Right kidney (tissue), 9 donors: ENCODE data around the gene DDX46.
"Not testable (repeated sequence)": the region's sequence is repeated elsewhere in the genome, so short reads cannot be mapped to it uniquely, and the experiment has no call there.

Experiments used
- DNase-seq: peaks from one replicate; pipeline ENCODE4 v3.0.0-alpha.2; 2016
- long read RNA-seq, 8 donors: transcript quantifications; one replicate each; lab custom pipeline, GENCODE V29; 2026

The DDX46 gene, protein sequence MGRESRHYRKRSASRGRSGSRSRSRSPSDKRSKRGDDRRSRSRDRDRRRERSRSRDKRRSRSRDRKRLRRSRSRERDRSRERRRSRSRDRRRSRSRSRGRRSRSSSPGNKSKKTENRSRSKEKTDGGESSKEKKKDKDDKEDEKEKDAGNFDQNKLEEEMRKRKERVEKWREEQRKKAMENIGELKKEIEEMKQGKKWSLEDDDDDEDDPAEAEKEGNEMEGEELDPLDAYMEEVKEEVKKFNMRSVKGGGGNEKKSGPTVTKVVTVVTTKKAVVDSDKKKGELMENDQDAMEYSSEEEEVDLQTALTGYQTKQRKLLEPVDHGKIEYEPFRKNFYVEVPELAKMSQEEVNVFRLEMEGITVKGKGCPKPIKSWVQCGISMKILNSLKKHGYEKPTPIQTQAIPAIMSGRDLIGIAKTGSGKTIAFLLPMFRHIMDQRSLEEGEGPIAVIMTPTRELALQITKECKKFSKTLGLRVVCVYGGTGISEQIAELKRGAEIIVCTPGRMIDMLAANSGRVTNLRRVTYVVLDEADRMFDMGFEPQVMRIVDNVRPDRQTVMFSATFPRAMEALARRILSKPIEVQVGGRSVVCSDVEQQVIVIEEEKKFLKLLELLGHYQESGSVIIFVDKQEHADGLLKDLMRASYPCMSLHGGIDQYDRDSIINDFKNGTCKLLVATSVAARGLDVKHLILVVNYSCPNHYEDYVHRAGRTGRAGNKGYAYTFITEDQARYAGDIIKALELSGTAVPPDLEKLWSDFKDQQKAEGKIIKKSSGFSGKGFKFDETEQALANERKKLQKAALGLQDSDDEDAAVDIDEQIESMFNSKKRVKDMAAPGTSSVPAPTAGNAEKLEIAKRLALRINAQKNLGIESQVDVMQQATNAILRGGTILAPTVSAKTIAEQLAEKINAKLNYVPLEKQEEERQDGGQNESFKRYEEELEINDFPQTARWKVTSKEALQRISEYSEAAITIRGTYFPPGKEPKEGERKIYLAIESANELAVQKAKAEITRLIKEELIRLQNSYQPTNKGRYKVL
- long read RNA-seq, donor 1, partial matches to known transcripts, result 128 of 128 reads
- long read RNA-seq, donor 1, other reads (novel, unspliced or antisense), result 0 of 128 reads
- long read RNA-seq, donor 2, partial matches to known transcripts, result 59 of 62 reads
- long read RNA-seq, donor 2, other reads (novel, unspliced or antisense), result 0 of 62 reads
- long read RNA-seq, donor 3, partial matches to known transcripts, result 48 of 49 reads
- long read RNA-seq, donor 3, other reads (novel, unspliced or antisense), result 0 of 49 reads
- long read RNA-seq, donor 4, partial matches to known transcripts, result 154 of 156 reads
- long read RNA-seq, donor 4, other reads (novel, unspliced or antisense), result 0 of 156 reads
- long read RNA-seq, donor 5, partial matches to known transcripts, result 89 of 91 reads
- long read RNA-seq, donor 5, other reads (novel, unspliced or antisense), result 0 of 91 reads
- long read RNA-seq, donor 6, partial matches to known transcripts, result 100 of 102 reads
- long read RNA-seq, donor 6, other reads (novel, unspliced or antisense), result 0 of 102 reads
- long read RNA-seq, donor 7, partial matches to known transcripts, result 168 of 171 reads
- long read RNA-seq, donor 7, other reads (novel, unspliced or antisense), result 0 of 171 reads
- long read RNA-seq, donor 8, partial matches to known transcripts, result 86 of 86 reads
- long read RNA-seq, donor 8, other reads (novel, unspliced or antisense), result 0 of 86 reads

DNA sequence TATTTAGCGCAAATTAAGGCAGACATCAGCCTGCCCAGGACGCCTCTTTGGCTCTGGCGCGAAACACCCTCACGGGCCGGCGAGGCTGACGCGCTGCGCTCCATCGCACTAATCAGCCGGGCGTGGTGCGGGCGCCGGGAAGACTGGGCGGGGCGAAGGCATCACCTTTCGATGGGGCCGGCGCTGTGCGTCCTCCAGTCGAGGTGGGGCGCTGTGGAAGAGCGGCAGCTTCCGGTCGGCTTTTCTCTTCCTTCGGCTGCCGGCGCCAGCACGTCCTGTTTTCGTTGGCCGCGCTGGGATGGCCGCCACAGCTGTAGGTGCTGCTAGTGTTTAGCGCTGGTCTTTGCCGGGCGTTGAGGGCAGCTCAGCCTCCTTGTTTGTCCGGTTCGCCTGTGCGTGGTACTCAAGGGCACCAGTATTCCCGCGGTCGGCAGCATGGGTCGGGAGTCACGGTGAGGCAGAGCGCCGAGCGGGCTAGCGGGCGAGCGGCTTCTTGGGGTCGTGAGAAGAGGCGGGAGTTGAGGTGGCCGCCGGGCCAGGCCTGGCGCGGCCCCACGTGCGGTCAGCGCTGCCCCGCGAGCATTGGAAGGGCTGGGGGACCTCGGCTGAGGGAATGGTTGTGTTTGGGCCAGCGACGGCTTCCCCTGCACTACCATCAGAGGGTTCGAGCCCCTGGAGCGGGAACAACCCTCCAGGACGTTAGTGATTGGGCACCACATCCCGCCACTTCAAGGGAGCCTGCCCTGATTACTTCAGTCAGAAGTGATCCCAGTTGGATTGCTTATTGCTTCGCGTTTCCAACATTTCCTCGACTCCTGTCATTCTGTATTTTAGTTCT lies at the start of gene DDX46:
DDX46 (plus strand) TSS at position 276 of the 838 bp plus-strand sequence; CDS start at position 436, 160 bp downstream.
- DNase-seq, result peak; percentile 89

DNA sequence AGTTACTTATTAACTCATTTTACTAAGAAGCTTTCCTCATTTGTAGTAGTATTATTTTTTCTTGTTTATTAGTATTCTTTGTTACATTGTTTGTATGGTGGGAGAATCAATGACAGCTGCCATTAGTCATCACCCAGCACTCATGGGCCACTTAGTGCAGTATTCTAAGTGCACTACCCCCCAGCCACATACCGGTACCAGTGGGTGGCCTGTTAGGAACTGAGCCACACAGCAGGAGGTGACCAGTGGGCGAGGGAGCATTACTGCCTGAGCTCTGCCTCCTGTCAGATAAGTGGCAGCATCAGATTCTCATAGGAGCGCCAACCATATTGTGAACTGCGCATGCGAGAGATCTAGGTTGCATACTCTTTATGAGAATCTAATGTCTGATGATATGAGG lies 44.5 kb upstream of the DDX46 start:
- DNase-seq, result no peak

DNA sequence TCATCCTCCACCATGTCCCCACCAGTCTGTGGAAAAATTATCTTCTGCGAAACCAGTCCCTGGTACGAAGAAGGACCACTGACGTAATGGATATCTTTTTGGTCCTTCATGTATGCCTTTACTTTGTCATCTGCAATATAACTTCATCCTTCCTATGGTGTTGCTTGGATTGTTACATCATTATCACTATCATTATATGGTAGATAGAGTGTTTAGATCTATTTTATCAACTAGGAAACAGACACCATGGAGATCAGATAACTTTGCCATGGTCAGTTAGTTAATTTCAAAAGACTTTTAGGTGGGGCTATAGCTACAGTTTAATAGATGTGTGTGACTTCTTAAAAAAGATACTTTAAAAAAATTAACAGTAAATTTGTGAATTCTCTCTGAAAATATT lies 44.0 kb upstream of the DDX46 start:
- DNase-seq, result no peak

DNA sequence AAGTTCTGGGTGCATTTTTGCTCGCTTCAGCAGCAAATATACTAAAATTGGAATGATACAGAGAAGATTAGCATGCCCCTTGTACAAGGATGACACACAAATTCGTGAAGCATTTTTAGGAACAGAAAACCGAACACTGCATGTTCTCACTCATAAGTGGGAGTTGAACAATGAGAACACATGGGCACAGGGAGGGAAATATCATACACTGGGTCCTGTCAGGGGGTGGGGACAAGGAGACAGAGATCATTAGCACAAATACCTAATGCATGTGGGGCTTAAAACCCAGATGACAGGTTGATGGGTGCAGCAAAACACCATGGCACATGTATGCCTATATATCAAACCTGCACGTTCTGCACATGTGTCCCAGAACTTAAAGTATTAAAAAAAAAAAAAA lies 43.1 kb upstream of the DDX46 start:
- not testable (repeated sequence) for DNase-seq

DNA sequence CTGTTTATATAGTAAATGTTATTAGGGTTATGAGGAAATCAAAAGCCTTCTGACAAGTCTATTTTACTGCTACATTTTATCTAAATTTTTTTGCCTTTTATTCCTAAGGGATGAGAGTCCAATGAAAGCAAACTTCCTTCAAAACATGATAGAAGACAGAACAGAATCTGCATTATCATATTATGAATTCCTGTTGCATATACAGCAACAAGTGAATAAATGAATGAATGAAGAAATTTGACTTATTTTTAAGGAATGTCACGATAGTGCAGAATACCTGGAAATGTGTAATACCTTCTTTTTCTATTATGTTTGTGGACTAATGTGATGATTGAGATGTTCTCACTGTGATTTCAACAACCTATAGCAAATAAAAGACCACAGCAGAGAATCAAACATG lies 33.7 kb upstream of the DDX46 start:
- no peak for DNase-seq

DNA sequence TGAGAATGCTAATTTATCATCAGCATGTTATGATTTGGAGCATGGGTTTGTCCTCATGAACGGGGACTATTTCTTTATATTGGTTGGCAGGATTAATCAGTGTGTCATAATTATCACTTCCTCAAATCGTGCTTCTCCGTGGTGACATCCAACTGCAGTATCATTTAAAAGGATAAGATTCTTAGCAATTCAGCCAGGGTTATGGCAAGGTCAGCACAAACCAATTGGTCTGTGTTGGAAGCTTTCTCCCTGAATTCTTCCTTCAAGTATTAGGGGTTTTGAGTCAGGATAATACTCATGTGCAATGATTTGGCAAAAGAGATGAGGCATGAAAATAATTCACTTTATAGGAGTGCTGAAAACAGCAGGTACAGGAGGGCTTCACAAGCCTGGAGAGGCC lies 25.8 kb upstream of the DDX46 start:
- no peak for DNase-seq

DNA sequence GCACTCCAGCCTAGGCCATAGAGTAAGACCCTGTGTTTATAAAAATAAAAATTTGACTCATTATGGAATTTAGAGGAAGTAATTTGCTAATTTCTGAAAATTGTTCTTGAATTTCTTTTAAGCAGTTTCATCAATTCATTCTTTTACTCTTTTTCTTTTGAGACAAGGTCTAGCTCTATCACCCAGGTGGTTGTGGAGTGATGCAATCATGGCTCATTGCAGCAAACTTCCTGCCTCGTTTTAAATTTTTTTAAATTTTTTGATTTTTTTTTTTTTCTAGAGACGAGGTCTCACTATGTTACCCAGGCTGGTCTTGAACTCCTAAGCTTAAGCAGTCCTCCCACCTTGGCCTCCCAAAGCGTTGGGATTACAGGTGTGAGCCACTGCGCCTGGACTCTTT lies 23.3 kb upstream of the DDX46 start:
- no peak for DNase-seq

DNA sequence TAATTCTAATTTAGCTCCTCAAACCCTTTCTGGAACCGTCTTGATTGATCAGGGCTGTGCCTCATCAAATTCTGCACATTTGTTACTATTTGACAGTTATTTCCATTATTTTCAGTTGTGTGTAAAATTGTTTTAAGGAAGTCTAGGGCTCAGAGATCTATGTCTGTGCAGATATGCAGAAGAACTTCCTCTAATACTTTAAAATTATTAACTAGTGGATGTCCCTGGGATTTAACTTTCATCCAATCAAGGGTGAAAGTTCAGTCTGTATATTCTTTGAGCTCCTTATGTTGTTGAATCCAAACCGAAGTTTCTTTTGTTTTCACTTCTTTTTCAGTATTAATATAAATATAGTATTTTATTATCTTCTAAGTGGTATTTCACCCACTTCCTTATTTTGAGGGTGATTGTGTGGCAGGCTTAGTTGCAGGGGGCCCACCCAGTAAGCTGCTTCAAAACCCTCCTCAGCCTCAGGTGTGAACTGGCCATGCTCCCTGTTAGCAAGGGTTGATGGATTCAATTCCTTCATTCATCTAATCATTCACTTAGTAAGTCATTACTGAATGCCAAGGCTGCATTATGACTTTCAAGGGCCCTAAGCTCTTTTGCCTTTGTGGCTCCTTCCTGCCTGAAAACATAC lies 22.3 kb upstream of the DDX46 start:
- no peak for DNase-seq

DNA sequence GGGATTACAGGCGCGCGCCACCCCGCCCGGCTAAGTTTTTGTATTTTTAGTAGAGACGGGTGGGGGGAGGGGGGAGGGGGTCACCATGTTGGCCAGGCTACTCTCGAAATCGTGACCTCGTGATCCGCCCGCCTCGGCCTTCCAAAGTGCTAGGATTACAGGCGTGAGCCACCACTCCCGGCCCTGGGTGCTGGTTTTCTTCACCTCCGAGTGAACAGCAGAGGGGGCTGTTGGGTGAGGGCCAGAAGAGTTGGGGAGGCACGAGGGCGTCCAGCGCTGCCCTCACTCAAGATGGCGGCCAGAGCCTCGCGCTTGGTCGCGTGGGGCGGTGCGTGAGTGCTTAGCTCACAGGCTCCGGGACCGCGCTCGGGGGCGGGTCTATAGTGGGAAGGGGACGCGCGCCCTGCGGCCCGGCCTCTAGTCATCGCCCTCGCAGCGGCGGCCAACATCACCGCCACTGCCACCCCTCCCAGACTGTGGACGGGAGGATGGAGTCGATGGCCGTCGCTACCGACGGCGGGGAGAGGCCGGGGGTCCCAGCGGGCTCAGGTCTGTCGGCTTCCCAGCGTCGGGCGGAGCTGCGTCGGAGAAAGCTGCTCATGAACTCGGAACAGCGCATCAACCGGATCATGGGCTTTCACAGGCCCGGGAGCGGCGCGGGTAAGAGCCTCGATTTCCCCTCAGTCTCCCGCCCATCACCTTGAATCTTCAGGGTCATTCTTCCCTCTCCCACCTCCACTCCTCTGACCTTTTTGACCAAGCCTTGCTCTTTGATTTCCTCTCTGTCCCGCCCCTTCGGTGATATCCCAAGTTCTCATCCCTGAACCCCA lies 20.2 kb upstream of the DDX46 start, which contains the start of gene CAMLG:
CAMLG (plus strand) TSS at position 416 of the 830 bp plus-strand sequence; CDS start at position 489, 73 bp downstream.
- DNase-seq, result peak; percentile 96

DNA sequence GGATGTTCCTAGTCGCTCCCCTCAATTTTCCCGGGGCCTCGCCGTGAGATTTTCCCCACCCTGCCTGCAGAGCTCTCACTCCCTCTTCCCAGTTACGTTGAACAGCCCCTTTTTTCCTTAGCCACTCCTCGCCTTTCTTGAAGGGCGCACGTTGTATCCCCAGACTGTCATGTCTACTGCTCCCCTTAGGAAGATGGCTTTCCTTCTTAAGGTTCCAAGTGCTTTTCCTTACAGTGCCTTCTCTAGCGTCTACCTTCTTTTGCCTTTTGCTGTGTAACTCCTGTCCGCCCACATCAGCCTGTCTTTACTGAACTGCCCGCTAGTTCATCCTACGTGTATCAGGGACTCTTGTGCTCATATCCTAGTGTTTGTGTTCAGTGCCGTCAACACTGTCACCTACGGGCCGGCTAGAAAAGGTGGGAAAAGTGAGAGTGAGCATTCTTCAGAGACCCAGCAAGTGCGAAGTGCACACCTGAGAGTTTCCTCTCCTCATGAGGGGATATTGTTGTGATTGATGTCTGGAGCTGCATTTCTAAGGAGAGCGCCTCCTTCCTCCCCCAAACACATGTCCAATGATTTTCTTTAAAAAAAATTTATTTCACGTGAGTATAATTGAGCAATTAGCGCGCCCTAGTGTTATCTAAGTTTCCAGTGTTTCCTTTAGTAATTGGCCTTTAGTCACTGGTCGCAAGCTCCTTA lies 19.5 kb upstream of the DDX46 start:
- DNase-seq, result no peak

DNA sequence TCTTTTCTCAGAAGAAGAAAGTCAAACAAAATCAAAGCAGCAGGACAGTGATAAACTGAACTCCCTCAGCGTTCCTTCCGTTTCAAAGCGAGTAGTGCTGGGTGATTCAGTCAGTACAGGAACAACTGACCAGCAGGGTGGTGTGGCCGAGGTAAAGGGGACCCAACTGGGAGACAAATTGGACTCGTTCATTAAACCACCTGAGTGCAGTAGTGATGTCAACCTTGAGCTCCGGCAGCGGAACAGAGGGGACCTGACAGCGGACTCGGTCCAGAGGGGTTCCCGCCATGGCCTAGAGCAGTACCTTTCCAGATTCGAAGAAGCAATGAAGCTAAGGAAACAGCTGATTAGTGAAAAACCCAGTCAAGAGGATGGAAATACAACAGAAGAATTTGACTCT lies 17.5 kb upstream of the DDX46 start:
- DNase-seq, result no peak

DNA sequence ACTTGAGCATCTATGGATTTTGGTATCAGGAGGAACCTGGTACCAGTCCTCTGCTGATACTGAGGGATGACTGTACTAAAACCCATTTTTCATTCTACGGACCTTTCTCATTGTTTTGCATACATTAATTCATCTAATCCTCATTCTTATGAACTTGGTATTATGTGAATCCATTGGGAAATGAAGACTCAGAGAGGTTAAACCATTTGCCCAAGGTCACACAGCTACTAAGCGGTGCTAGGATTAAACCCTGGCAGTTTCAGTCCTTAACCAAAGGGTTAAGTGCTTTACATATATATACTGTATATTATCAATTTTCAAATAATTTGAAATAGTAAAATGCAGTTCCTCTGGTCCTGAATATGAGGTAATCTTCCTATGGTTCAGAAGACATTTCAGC lies 16.4 kb upstream of the DDX46 start:
- no peak for DNase-seq

DNA sequence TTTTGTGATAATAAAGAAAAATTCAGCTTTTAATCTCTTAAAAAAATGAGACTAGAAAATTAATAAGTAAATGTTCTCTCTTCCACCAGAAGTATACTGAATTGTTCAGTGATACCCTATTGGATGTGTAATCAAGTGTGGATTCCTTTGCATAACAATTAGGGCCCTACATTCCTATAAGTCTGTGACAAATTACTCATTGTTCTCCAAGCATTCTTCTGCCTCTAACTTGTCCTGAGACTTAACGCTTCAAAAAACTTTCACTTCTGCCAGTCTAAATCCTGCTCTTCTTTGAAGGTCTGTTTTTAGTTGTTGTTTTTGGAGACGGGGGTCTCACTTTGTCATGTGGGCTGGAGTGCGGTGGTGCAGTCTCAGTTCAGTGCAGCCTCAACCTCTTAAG lies 9.2 kb upstream of the DDX46 start:
- DNase-seq, result no peak

DNA sequence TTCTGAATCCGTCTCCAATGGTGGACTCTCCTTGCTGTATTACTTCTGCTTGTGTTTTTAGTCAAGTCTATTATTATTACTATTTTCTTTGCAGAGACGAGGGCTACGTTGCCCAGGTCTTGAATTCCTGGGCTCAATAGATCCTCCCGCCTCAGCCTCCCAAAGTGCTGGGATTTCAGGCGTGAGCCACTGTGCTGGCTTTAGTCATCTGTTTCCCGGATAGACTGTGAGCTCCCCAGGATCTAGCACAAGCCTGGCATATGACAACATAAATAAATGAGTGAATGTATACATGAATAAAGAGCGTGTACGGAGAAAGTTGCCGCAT lies 439 bp upstream of the DDX46 start:
- DNase-seq, result no peak

DNA sequence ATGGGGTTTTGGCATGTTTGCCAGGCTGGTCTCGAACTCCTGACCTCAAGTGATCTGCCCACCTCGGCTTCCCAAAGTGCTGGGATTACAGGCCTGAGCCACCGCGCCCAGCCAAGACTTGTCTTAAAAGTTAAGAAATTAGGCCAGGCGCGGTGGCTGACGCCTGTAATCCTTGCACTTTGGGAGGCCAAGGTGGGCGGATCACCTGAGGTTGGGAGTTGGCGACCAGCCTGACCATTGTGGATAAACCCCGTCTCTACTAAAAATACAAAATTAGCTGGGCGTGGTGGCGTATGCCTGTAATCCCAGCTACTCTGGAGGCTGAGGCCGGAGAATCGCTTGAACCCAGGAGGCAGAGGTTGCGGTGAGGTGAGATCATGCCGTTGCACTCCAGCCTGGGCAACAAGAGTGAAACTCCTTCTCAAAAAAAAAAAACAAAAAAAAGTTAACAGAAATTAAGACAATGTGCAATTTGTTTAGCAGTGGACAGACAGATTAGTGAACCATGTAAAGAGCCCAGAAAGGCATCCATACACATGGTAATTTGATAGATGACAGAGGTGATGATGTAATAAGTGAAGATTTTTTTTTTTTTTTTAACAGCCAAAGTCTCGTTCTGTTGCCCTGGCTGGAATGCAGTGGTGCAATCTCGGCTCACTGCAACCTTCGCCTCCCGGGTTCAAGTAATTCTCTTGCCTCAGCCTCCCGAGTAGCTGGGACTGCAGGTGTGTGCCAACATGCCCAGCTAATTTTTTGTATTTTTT lies 9.1 kb downstream of the DDX46 start:
- DNase-seq, result not testable (repeated sequence)

DNA sequence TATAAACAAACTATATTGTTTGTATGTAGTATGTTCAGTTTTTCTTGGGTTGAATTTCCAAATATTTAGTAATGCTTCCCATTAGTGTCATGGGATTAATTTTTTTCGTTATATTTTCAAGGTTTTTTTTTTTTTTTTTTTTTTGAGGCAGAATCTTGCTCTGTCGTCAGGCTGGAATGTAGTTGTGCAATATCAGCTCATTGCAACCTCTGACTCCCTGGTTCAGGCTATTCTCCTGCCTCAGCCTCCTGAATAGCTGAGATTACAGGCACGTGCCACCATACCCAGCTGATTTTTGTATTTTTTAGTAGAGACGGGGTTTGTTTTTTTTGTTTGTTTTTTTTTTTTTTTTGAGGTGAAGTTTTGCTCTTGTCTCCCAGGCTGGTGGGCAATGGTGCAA lies 10.6 kb downstream of the DDX46 start:
- no peak for DNase-seq

DNA sequence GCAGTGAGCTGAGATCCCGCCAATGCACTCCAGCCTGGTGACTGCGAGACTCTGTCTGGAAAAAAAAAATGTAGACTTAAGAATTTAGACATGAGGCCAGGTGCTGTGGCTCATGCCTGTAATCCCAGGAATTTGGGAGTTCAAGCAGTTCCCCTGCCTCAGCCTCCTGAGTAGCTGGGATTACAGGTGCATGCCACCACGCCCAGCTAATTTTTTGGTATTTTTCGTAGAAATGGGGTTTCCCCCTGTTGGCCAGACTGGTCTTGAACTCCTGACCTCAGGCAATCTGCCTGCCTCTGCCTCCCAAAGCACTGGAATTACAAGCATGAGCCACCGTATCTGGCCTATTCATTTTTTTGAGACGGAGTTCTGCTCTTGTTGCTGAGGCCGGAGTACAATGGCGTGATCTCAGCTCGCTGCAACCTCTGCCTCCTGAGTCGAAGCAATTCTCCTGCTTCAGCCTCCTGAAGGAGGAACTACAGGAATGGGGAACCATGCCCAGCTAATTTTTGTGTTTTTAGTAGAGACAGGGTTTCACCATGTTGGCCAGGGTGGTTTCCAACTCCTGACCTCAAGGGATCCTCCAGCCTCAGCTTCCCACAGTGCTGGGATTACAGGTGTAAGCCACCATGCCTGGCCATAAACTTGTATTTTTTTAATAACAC lies 14.0 kb downstream of the DDX46 start:
- DNase-seq, result no peak
